AML-193 (cell line): ENCODE data around the gene ZNF763.
"Not testable (repeated sequence)": the region's sequence is repeated elsewhere in the genome, so short reads cannot be mapped to it uniquely, and the experiment has no call there.

Experiments used
- DNase-seq, 2 experiments: peaks; one replicate each; lab custom pipeline; 2025; lab: John Stamatoyannopoulos, UW

The ZNF763 gene

DNA sequence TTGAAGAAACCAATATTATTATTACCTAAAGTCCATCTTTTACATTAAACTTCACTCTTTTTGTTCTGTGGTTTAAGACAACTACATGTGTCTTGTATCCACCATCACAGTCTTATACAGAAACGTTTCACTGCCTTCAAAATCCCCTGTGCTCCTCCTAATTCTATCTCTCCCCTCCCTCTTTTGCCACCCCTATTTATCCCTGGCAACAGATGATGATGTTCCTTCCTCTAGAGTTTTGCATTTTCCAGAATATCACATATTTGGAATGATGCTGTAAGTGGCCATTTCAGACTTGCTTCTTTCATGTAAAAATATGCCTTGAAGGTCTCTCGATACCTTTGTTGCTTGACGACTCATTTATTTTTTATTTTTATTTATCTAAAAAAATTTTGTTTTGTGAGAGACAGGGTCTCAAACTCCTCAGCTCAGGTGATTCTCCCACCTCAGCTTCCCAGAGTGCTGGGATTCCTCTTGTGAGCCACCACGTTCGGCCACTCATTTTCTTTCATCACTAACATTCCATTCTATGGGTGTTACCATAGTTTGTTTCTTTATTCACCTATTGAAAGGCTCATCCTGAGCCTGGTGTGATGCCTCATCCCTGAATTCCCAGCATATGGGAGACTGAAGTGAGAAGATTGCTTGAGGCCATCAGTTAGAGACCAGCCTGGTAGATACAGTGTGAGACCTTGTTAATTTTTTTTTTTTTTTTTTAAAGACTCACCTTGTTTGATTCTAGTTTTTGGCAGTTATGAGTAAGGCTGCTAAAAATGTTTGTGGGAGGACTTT lies 8.4 kb downstream of the ZNF763 start:
- no peak for DNase-seq

DNA sequence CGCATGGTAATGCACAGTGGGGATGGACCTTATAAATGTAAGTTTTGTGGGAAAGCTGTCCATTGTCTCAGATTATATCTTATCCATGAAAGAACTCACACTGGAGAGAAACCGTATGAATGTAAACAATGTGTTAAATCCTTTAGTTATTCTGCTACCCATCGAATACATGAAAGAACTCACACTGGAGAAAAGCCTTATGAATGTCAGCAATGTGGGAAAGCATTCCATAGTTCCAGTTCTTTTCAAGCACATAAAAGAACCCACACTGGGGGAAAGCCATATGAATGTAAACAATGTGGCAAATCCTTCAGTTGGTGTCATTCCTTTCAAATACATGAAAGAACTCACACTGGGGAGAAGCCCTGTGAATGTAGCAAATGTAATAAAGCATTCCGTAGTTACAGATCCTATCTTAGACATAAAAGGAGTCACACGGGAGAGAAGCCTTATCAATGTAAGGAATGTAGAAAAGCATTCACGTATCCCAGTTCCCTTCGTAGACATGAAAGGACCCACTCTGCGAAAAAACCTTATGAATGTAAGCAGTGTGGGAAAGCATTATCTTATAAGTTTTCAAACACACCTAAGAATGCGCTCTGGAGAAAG lies 13.8 kb downstream of the ZNF763 start:
- DNase-seq, result no peak

DNA sequence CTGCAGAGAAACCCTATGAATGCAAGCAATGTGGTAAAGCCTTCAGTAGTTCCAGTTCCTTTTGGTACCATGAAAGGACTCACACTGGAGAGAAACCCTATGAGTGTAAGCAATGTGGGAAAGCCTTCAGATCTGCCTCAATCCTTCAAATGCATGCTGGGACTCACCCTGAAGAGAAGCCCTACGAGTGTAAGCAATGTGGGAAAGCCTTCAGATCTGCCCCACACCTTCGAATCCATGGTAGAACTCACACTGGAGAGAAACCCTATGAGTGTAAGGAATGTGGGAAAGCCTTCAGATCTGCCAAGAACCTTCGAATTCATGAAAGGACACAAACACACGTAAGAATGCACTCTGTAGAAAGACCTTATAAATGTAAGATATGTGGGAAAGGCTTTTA lies 14.7 kb downstream of the ZNF763 start:
- no peak for DNase-seq

DNA sequence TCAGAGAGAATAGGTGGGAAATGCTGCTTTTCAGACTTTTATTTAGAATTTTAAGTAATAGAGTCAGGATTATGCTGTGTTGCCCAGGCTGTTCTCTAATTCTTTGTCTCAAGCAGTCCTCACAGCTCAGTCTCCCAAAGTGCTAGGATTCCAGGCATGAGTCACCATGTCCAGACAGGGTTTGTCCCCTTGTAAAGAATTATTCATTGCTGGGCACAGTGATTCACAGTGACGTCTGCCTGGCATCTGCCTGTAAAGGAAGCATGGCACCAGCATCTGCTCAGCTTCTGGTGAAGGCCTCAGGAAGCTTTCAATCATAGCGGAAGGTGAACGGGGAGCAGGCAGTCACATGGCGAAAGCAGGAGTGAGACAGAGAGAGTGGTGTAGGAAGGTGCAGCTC lies 17.7 kb downstream of the ZNF763 start:
- DNase-seq, result no peak

GRCh38 chr19:11984986-11985385 lies 20.1 kb downstream of the ZNF763 start:
- no peak for DNase-seq

GRCh38 chr19:11986754-11987153 lies 21.9 kb downstream of the ZNF763 start:
- no peak for DNase-seq

DNA sequence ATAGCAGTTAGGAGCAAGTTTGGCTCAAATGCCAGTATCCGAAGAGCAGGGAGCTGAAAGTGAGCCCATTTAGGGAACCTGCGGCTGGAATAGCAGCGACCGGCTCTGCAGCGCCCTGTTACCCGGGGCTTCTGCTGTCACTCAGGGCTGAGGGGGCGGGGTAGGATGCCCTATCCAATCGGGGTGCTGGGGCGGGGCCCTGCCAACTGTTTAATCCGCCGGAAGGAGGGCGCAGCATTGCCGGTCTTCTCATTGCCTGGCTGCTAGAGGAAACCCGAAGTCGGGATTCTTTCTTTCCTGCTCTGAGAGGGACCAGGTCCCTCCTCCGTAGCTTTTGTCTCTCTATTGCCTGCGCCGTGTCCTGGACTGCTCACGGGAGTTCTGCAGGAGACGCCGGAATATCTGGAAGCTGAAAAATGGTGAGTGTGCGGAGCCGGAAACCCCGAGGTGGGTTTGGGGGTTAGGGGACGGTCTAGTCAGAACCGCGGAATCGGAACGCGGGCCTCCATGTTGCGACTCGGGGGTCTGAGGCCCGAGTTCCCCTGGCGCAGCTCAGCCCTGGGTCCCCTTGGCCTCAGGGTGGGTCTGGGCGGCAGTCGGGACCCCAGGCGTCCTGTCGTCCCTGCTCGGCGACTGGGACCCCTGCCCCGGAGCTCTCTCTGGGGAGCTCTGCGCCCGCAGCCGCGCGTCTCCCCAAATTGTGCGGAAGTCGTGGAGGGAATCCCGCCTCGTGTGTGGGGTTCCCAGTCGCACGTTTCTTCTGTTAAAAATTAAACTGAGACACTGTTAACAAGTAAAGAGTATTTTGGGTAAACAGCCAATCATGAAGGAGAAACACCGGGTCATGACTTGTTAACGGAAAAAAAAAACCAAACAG lies 22.8 kb downstream of the ZNF763 start:
- peak; percentile 96 to 97 for DNase-seq

- DNase-seq, result no peak
Measured at GRCh38 chr19:11989112-11989456, 24.2 kb downstream of the ZNF763 start.

DNA sequence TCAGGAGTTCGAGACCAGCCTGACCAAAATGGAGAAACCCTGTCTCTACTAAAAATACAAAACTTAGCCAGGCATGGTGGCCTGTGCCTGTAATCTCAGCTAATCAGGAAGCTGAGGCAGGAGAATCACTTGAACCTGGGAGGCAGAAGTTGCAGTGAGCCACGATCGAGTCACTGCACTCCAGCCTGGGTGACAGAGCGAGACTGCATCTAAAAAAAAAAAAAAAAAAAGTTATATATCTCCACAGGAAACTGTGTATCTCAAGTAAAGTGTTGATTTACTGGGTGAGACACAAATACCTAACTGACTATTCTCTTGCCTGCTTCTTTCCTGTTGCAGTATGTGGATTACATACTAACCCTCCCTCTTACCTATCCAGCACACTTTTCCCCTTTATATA lies 27.1 kb downstream of the ZNF763 start:
- DNase-seq, result not testable (repeated sequence)

GRCh38 chr19:11995174-11995573 lies 30.3 kb downstream of the ZNF763 start:
- no peak for DNase-seq

DNA sequence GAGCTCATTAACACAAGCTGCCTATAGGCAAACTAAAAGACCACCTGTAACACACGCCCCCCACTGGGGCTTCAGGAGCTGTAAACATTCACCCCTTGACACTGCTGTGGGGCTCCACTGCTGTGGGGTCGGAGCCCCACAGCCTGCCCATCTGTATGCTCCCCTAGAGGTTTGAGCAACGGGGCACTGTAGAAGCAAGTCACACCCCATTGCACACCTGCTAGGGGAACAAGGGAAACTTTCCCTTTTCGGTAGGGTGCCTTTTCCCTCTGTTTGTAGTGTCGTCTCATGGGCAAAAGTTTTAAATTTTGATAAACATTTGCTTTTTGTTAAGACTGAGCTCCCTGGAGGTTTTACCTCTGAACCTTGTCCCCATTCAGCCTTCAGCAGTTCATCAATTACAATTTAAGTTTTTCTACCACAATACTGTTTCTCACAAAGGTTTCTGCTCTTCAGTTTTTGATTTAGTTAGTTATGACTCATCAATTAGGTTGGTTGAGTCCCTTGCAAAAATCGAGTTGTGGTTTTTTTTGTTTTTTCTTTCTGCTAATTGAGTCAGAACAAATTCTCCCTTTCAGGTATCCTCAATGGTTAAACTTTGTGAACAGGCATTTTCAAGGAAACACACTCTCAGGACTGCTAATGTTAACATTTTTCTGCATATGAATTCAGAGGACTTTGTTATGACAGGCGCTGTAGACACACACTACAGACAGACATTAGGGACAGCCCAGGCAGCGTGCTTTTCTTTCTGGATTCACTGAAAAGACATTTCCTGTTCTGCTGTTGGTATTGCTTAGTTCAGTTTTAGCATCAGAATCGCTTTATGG lies 35.5 kb downstream of the ZNF763 start:
- no peak for DNase-seq

DNA sequence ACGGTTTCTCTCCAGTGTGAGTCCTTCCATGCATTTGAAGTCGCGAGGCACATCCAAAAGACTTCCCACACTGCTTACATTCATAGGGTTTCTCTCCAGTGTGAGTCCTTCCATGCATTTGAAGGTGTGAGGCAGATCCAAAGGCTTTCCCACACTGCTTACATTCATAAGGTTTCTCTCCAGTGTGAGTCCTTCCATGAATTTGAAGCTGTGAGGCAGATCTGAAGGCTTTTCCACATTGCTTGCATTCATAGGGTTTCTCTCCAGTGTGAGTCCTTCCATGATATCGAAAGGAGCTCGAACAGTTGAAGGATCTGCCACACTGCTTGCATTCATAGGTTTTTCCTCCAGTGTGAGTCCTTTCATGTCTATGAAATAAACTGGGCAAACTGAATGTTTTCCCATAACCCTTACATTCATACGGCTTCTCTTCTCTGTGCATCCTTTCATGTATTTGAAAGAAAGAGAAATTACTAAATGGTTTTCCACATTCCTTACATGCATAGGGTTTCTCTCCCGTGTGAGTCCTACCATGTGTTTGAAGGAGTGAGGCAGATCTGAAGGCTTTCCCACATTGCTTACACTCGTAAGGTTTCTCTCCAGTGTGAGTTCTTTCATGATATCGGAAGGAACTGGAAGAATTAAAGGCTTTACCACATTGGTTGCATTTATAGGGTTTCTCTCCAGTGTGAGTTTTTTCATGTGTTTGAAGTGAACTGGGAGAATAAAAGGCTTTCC lies 50.3 kb downstream of the ZNF763 start:
- DNase-seq, result no peak

DNA sequence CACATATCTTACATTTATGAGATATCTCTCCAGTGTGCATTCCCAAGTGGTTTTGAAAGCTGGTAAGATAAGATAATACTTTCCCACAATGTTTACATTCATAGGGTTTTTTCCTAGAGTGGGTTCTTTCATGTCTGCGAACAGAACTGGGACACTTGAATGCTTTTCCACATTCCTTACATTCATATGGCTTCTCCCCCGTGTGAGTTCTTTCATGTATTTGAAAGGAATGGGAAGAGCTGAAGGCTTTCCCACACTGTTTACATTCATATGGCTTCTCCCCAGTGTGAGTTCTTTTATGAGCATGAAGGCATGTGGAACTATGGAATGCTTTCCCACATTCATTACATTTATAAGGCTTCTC lies 50.9 kb downstream of the ZNF763 start:
- DNase-seq, result no peak
